Muscle of back (tissue), 11 donors: Measurements from ENCODE around the gene TBX4. TPM values are rescaled to one million over a fixed set of nuclear protein-coding genes. Genes with fewer than 3 reads are reported as not detected.
"Not testable (repeated sequence)": the region's sequence is repeated elsewhere in the genome, so short reads cannot be mapped to it uniquely, and the experiment has no call there.

Experiments
- DNase-seq, 3 donors: peaks; one replicate each; pipeline versions ENCODE4 v3.0.0 to v3.0.0-alpha.2; 2013
- polyA plus RNA-seq, 10 donors: library from polyadenylated mRNA; unstranded; fragments of 120-200 nt; gene quantifications; one replicate each; pipeline ENCODE4 v1.2.1, GENCODE V29; 2013; ENCODE audit not compliant: insufficient read length in 10 of 10

TBX4 gene
- polyA plus RNA-seq, 10 donors, result 3.7 to 37.8 (median 6.0) TPM

GRCh38 chr17:61495161-61495857, 43.1 kb downstream of the TBX4 start:
- DNase-seq, result peak in 1 of 3 donors; percentile 58

GRCh38 chr17:61496174-61496956, 44.1 kb downstream of the TBX4 start:
- DNase-seq, result no peak

GRCh38 chr17:61496957-61497653, 44.9 kb downstream of the TBX4 start:
- DNase-seq, result no peak

- no peak for DNase-seq
These were observed 46.1 kb downstream of the TBX4 start for GRCh38 chr17:61498042-61498994.

- DNase-seq, result no peak
These were observed 47.4 kb downstream of the TBX4 start for GRCh38 chr17:61499632-61500031.

- no peak for DNase-seq
These were observed 48.1 kb downstream of the TBX4 start for GRCh38 chr17:61500287-61500686.

- DNase-seq, result no peak
These were observed 50.1 kb downstream of the TBX4 start for GRCh38 chr17:61502292-61502691.

- no peak for DNase-seq
These were observed 51.7 kb downstream of the TBX4 start for GRCh38 chr17:61503961-61504360.

- DNase-seq, result peak in 1 of 3 donors; percentile 45
These were observed 52.5 kb downstream of the TBX4 start for GRCh38 chr17:61504697-61505096.

- DNase-seq, result no peak
These were observed 53.8 kb downstream of the TBX4 start for GRCh38 chr17:61505846-61506627.

GRCh38 chr17:61507383-61508066, 55.3 kb downstream of the TBX4 start:
- DNase-seq, result no peak

GRCh38 chr17:61508912-61509311, 56.7 kb downstream of the TBX4 start:
- DNase-seq, result no peak

GRCh38 chr17:61509454-61509853, 57.2 kb downstream of the TBX4 start:
- not testable (repeated sequence) for DNase-seq

- DNase-seq, result no peak
These were observed 58.0 kb downstream of the TBX4 start for GRCh38 chr17:61510237-61510636.

- peak in 1 of 3 donors; percentile 8 for DNase-seq
These were observed 58.8 kb downstream of the TBX4 start for GRCh38 chr17:61510991-61511390.

- peak in 1 of 3 donors; percentile 46 for DNase-seq
These were observed 59.4 kb downstream of the TBX4 start for GRCh38 chr17:61511480-61512182.

- DNase-seq, result no peak
These were observed 62.3 kb downstream of the TBX4 start for GRCh38 chr17:61514491-61514890.

GRCh38 chr17:61517265-61517664, 65.0 kb downstream of the TBX4 start:
- no peak for DNase-seq
